HG03439 (cell line): ENCODE measurements around the gene PACS2.

Experiments used
- ATAC-seq: cut with Tn5 transposase; IDR thresholded peaks from one replicate; pipeline ENCODE4 v1.9.1; 2021; ENCODE audit warnings: mild to moderate bottlenecking, moderate library complexity; ENCODE audit not compliant: unreplicated experiment

Gene PACS2

GRCh38 chr14:105436891-105437722 lies 122.6 kb downstream of the PACS2 start:
- ATAC-seq: no peak

- no peak for ATAC-seq
Measured at GRCh38 chr14:105437723-105438500, 123.4 kb downstream of the PACS2 start.

- no peak for ATAC-seq
Measured at GRCh38 chr14:105439179-105439578, 124.6 kb downstream of the PACS2 start.

GRCh38 chr14:105439710-105440553 lies 125.4 kb downstream of the PACS2 start:
- ATAC-seq: no peak

- no peak for ATAC-seq
Measured at GRCh38 chr14:105440554-105440900, 126.0 kb downstream of the PACS2 start.

GRCh38 chr14:105440992-105441391 lies 126.4 kb downstream of the PACS2 start:
- ATAC-seq: no peak

GRCh38 chr14:105442125-105442524 lies 127.6 kb downstream of the PACS2 start:
- ATAC-seq: no peak

GRCh38 chr14:105442834-105443233 lies 128.3 kb downstream of the PACS2 start:
- no peak for ATAC-seq

GRCh38 chr14:105444859-105445258 lies 130.3 kb downstream of the PACS2 start:
- ATAC-seq: no peak

GRCh38 chr14:105445290-105445689 lies 130.7 kb downstream of the PACS2 start:
- ATAC-seq: no peak

GRCh38 chr14:105445901-105446845 lies 131.6 kb downstream of the PACS2 start:
- no peak for ATAC-seq

GRCh38 chr14:105446971-105447370 lies 132.4 kb downstream of the PACS2 start:
- no peak for ATAC-seq
